SK-N-SH (cell line): ENCODE results near the gene B2M. TPM values are rescaled to one million over a fixed set of nuclear protein-coding genes. Genes with fewer than 3 reads are reported as not detected.

Source experiments
- CTCF ChIA-PET: fragments of 300-600, 350-600 bp; formaldehyde crosslinking; extraction: SDS; loops from one replicate; lab custom pipeline; 2021; lab: Yijun Ruan, JAX
- POLR2A ChIA-PET: fragments of 350-600 bp; sonication (Branson Sonifier 250); formaldehyde crosslinking; extraction: SDS; loops from one replicate; lab custom pipeline; 2020; ENCODE audit warnings: antibody characterized with exemption, inconsistent platforms; lab: Yijun Ruan, JAX
- DNase-seq: peaks from one replicate; pipeline ENCODE4 v3.0.0; 2012
- H2AFZ ChIP-seq: fragments of 200-600 bp; sonication (generic); 2 replicates; pipeline ENCODE4 v1.8.1; 2016; ENCODE audit warnings: antibody characterized with exemption, mild to moderate bottlenecking, low read depth
- H3F3A ChIP-seq: fragments of 200-600 bp; sonication (generic); replicated peaks from 2 replicates; pipeline ENCODE3; 2016; ENCODE audit warnings: antibody characterized with exemption, mild to moderate bottlenecking; ENCODE audit not compliant: insufficient read depth
- H3K27ac ChIP-seq, 2 experiments: fragments of 200-500 bp in 1 of 2; fragments of 200-600 bp in 1 of 2; sonication (Bioruptor generic) in 1 of 2; sonication (generic), shearing (Covaris generic) in 1 of 2; 2 replicates each; pipeline versions ENCODE4 v1.5.1 to v1.6.1; 2014 to 2016; ENCODE audit warnings: low read depth in 2 of 2, inconsistent platforms in 1 of 2, low read length in 1 of 2, mild to moderate bottlenecking in 1 of 2, mixed read lengths in 1 of 2
- H3K27me3 ChIP-seq: fragments of 200-600 bp; sonication (generic), shearing (Covaris generic); 2 replicates; pipeline ENCODE4 v1.6.1; 2016; ENCODE audit warnings: mixed run types; ENCODE audit not compliant: insufficient read depth
- H3K36me3 ChIP-seq, 2 experiments: fragments of 200-500 bp in 1 of 2; fragments of 200-600 bp in 1 of 2; sonication (Bioruptor generic) in 1 of 2; sonication (generic) in 1 of 2; replicated peaks in 1 of 2; 2 replicates each; pipeline versions ENCODE3 to v1.5.1; 2014 to 2016; ENCODE audit warnings: low read length in 1 of 2, mild to moderate bottlenecking in 1 of 2; ENCODE audit not compliant: insufficient read depth in 2 of 2, control insufficient read depth in 1 of 2
- H3K4me1 ChIP-seq, 2 experiments: fragments of 200-500 bp in 1 of 2; fragments of 200-600 bp in 1 of 2; sonication (Bioruptor generic) in 1 of 2; sonication (generic), shearing (Covaris generic) in 1 of 2; 2 replicates each; pipeline versions ENCODE4 v1.5.1 to v1.6.1; 2014 to 2016; ENCODE audit warnings: low read depth in 1 of 2, low read length in 1 of 2, mixed run types in 1 of 2; ENCODE audit not compliant: insufficient read depth in 2 of 2, control insufficient read depth in 1 of 2
- H3K4me2 ChIP-seq: fragments of 200-600 bp; sonication (generic), shearing (Covaris generic); 2 replicates; pipeline ENCODE4 v1.6.1; 2017; ENCODE audit warnings: mixed run types
- H3K4me3 ChIP-seq, 2 experiments: fragments of 200-500 bp in 1 of 2; fragments of 200-600 bp in 1 of 2; sonication (Bioruptor generic) in 1 of 2; sonication (generic), shearing (Covaris generic) in 1 of 2; 2 replicates each; pipeline versions ENCODE4 v1.5.1 to v1.8.1; 2014 to 2016; ENCODE audit warnings: low read depth in 2 of 2, inconsistent platforms in 1 of 2, low read length in 1 of 2, mild to moderate bottlenecking in 1 of 2, mixed read lengths in 1 of 2, moderate library complexity in 1 of 2
- H3K79me2 ChIP-seq: fragments of 200-600 bp; sonication (generic); 2 replicates; pipeline ENCODE4 v1.8.1; 2017; ENCODE audit warnings: mild to moderate bottlenecking; ENCODE audit not compliant: insufficient read depth
- H3K9ac ChIP-seq: fragments of 200-600 bp; sonication (generic); 2 replicates; pipeline ENCODE4 v1.6.1; 2017; ENCODE audit warnings: mixed run types
- H3K9me2 ChIP-seq: fragments of 200-600 bp; sonication (generic); 2 replicates; pipeline ENCODE4 v1.6.1; 2017; ENCODE audit warnings: mixed run types
- H3K9me3 ChIP-seq: fragments of 200-600 bp; sonication (generic); 2 replicates; pipeline ENCODE4 v1.6.1; 2017; ENCODE audit warnings: mixed run types, mild to moderate bottlenecking, moderate library complexity
- H4K20me1 ChIP-seq: fragments of 200-600 bp; sonication (generic); 2 replicates; pipeline ENCODE4 v1.6.1; 2017; ENCODE audit warnings: mild to moderate bottlenecking, mixed run types; ENCODE audit not compliant: insufficient read depth
- CTCF ChIP-seq: fragments of 200-600 bp; sonication (generic); IDR thresholded peaks from 2 replicates; pipeline ENCODE4 v1.6.1; 2017; ENCODE audit warnings: antibody characterized with exemption, mild to moderate bottlenecking, moderate library complexity
- ELF1 ChIP-seq: IDR thresholded peaks from 2 replicates; pipeline ENCODE4 v1.4.0; 2012
- MEF2A ChIP-seq: IDR thresholded peaks from 2 replicates; pipeline ENCODE4 v1.4.0; 2012; ENCODE audit warnings: low read depth, borderline replicate concordance
- SMC3 ChIP-seq: IDR thresholded peaks from 2 replicates; pipeline ENCODE4 v1.6.1; 2012; ENCODE audit warnings: low read depth, low read length, improper control_type of control experiment
- TAF1 ChIP-seq: IDR thresholded peaks from 2 replicates; pipeline ENCODE4 v1.6.1; 2012; ENCODE audit warnings: low read depth, mild to moderate bottlenecking, low read length, moderate library complexity, borderline replicate concordance
- TEAD4 ChIP-seq: IDR thresholded peaks from 2 replicates; pipeline ENCODE4 v1.4.0; 2012; ENCODE audit warnings: mild to moderate bottlenecking, borderline replicate concordance; ENCODE audit not compliant: insufficient read depth
- WGBS: methylation state at CpG from one replicate; pipeline ENCODE4 v1.1.6; 2017; ENCODE audit warnings: low lambda C conversion rate; 5-methylcytosine and 5-hydroxymethylcytosine counted together
- polyA plus RNA-seq, 3 experiments: library from polyadenylated mRNA; depleted of rRNA; stranded (reverse); fragments of >200 nt; gene quantifications; 2 replicates each; pipeline ENCODE4 v1.2.3, GENCODE V29; 2012
- TF ChIP-seq, protein P1 (sequence below): IDR thresholded peaks from 2 replicates; pipeline ENCODE4 v1.4.0; 2012; ENCODE audit warnings: low read depth, borderline replicate concordance
- TF ChIP-seq, protein P2 (sequence below): fragments of 150-350 bp; IDR thresholded peaks from 2 replicates; pipeline ENCODE4 v1.6.1; 2017; ENCODE audit warnings: antibody characterized with exemption, low read length, low read depth, borderline replicate concordance

Gene B2M
- polyA plus RNA-seq, 1 of the 3 experiments (the other 2 are of a cell fraction): 1,193 TPM

- Histone ChIP-seq H3K79me2 (peaks cover 41% of the 10 kb centered on the region), H3K27ac (no peak overlapping the region), H4K20me1 (peaks cover 12% of the 10 kb centered on the region; the same call in 1 of the 2 replicates), H3K36me3 (peaks cover 37 to 39% of the 10 kb centered on the region in 2 experiments), H2AFZ (no peak overlapping the region), H3F3A (peaks cover 15% of the 10 kb centered on the region), H3K4me2 (no peak overlapping the region), H3K27me3 (no peaks in the 10 kb centered on the region), H3K4me1 (no peaks in the 10 kb centered on the region; a peak in 2 of 4 replicates), H3K4me3 (no peak overlapping the region), H3K9me3 (no peaks in the 10 kb centered on the region), H3K9me2 (no peaks in the 10 kb centered on the region), H3K9ac (no peak overlapping the region)
- TF ChIP-seq, protein P1, sequence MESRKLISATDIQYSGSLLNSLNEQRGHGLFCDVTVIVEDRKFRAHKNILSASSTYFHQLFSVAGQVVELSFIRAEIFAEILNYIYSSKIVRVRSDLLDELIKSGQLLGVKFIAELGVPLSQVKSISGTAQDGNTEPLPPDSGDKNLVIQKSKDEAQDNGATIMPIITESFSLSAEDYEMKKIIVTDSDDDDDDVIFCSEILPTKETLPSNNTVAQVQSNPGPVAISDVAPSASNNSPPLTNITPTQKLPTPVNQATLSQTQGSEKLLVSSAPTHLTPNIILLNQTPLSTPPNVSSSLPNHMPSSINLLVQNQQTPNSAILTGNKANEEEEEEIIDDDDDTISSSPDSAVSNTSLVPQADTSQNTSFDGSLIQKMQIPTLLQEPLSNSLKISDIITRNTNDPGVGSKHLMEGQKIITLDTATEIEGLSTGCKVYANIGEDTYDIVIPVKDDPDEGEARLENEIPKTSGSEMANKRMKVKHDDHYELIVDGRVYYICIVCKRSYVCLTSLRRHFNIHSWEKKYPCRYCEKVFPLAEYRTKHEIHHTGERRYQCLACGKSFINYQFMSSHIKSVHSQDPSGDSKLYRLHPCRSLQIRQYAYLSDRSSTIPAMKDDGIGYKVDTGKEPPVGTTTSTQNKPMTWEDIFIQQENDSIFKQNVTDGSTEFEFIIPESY: no peak
- WGBS: 91% methylated on average over 6 of the region's 6 CpGs
- CTCF ChIA-PET: interaction anchor here (0.6 to 11.4 kb wide), 3 partner anchors 22 to 239 kb away, joined by 3 to 117 read pairs (median 27); partner anchors contain the start of genes SPG11 and TRIM69
- DNase-seq: no peak
- POLR2A ChIA-PET: interaction anchor here (3.5 kb wide), 1 partner anchor 13 kb away, joined by 19 read pairs; no protein-coding TSS in a partner anchor
These were observed 4.0 kb downstream of the B2M start for GRCh38 chr15:44715142-44715796.

GRCh38 chr15:44715797-44716334 lies 4.5 kb downstream of the B2M start:
- H3K4me1 ChIP-seq: no peaks in the 10 kb centered on the region; a peak in 2 of 4 replicates
- no peak overlapping the region for H2AFZ ChIP-seq
- CTCF ChIA-PET: interaction anchor here (0.7 to 11.4 kb wide), 3 partner anchors 21 to 50 kb away, joined by 3 to 117 read pairs (median 6); partner anchors contain the start of gene TRIM69
- no peaks in the 10 kb centered on the region for H3K27me3 ChIP-seq
- peaks cover 37 to 39% of the 10 kb centered on the region in 2 experiments for H3K36me3 ChIP-seq
- peaks cover 12% of the 10 kb centered on the region; the same call in 1 of the 2 replicates for H4K20me1 ChIP-seq
- no peak for DNase-seq
- H3K9me3 ChIP-seq: no peaks in the 10 kb centered on the region
- no peak overlapping the region for H3K4me3 ChIP-seq
- no peak overlapping the region for H3K4me2 ChIP-seq
- H3K9me2 ChIP-seq: no peaks in the 10 kb centered on the region
- no peak overlapping the region for H3K9ac ChIP-seq
- H3K27ac ChIP-seq: no peak overlapping the region
- POLR2A ChIA-PET: no interaction called here
- WGBS: 93% methylated on average over 2 of the region's 2 CpGs
- H3F3A ChIP-seq: peaks cover 11% of the 10 kb centered on the region
- TF ChIP-seq SMC3: no peak
- TF ChIP-seq TEAD4: no peak
- no peak for TF ChIP-seq ELF1
- H3K79me2 ChIP-seq: peaks cover 41% of the 10 kb centered on the region

- no peak for DNase-seq
- no peak overlapping the region for H3K27ac ChIP-seq
- peaks cover 34% of the 10 kb centered on the region for H3K79me2 ChIP-seq
- ChIA-PET POLR2A (no interaction called here), CTCF (interaction anchor here (0.7 to 1.8 kb wide), 2 partner anchors 21 to 56 kb away, joined by 3 to 6 read pairs; no protein-coding TSS in a partner anchor)
- no peak overlapping the region for H2AFZ ChIP-seq
- H3K4me2 ChIP-seq: no peak overlapping the region
- H4K20me1 ChIP-seq: peaks cover 12% of the 10 kb centered on the region; the same call in 1 of the 2 replicates
- no peak overlapping the region for H3K4me3 ChIP-seq
- peaks cover 37 to 39% of the 10 kb centered on the region in 2 experiments for H3K36me3 ChIP-seq
- WGBS: 100% methylated on average over 2 of the region's 2 CpGs
- no peaks in the 10 kb centered on the region for H3K9me2 ChIP-seq
- H3K27me3 ChIP-seq: no peaks in the 10 kb centered on the region
- no peaks in the 10 kb centered on the region for H3K9me3 ChIP-seq
- no peaks in the 10 kb centered on the region; a peak in 2 of 4 replicates for H3K4me1 ChIP-seq
- no peak overlapping the region for H3K9ac ChIP-seq
- peaks cover 9% of the 10 kb centered on the region for H3F3A ChIP-seq
- TF ChIP-seq TAF1 (no peak), CTCF (no peak), MEF2A (no peak)
- TF ChIP-seq, protein P2, sequence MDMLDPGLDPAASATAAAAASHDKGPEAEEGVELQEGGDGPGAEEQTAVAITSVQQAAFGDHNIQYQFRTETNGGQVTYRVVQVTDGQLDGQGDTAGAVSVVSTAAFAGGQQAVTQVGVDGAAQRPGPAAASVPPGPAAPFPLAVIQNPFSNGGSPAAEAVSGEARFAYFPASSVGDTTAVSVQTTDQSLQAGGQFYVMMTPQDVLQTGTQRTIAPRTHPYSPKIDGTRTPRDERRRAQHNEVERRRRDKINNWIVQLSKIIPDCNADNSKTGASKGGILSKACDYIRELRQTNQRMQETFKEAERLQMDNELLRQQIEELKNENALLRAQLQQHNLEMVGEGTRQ: no peak
These were observed 5.8 kb downstream of the B2M start for GRCh38 chr15:44716983-44717602.
